Measurements from ENCODE around the gene PDXDC1. TPM values are rescaled to one million over a fixed set of nuclear protein-coding genes. Genes with fewer than 3 reads are reported as not detected.
"Not testable (repeated sequence)": the region's sequence is repeated elsewhere in the genome, so short reads cannot be mapped to it uniquely, and the experiment has no call there.

Gene PDXDC1
- total and polyA plus RNA-seq, 8 donors = 51.5 to 82.8 (median 72.8) TPM

- Histone ChIP-seq H3K27ac (no peak overlapping the region), H3K4me1 (no peaks in the 10 kb centered on the region), H3K4me3 (no peak overlapping the region), H3K36me3 (peaks cover 0 to 54% (median 18%) of the 10 kb centered on the region in 3 donors), H3K9me3 (no peaks in the 10 kb centered on the region), H3K27me3 (no peaks in the 10 kb centered on the region)
- no peak for ATAC-seq
- DNase-seq = no peak
- intact Hi-C loops (cut with DNase I) = no loop called here
- TF ChIP-seq, protein P1, sequence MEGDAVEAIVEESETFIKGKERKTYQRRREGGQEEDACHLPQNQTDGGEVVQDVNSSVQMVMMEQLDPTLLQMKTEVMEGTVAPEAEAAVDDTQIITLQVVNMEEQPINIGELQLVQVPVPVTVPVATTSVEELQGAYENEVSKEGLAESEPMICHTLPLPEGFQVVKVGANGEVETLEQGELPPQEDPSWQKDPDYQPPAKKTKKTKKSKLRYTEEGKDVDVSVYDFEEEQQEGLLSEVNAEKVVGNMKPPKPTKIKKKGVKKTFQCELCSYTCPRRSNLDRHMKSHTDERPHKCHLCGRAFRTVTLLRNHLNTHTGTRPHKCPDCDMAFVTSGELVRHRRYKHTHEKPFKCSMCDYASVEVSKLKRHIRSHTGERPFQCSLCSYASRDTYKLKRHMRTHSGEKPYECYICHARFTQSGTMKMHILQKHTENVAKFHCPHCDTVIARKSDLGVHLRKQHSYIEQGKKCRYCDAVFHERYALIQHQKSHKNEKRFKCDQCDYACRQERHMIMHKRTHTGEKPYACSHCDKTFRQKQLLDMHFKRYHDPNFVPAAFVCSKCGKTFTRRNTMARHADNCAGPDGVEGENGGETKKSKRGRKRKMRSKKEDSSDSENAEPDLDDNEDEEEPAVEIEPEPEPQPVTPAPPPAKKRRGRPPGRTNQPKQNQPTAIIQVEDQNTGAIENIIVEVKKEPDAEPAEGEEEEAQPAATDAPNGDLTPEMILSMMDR (IDR thresholded peaks at IDR 0.05) = no peak
- FAIRE-seq = no peak
- 80 to 84% methylated on average over 6 of the region's 6 CpGs for whole genome bisulfite sequencing, 2 donors
Measured at GRCh38 chr16:15073101-15073500, 98.3 kb downstream of the PDXDC1 start.

DNA sequence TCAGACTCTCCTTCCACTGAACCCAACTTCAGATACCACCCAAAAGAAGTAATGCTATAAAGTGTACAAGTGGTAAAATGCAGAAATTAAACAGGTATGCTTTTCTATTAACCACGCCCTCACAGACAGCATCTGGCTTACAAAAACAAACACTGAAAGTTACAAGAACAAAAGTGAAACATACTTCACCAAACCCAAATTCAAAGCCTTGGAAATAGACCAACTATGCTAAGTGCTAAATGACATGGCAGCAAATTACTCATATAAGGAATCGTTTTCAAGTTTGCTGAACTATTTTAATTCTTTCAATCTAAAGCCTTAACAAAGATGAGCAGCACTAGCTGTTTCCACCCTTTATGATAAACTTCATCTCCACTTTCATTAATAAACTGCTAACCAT, 101.3 kb downstream of the PDXDC1 start:
- intact Hi-C loops (cut with DNase I); DNase-seq; H3K4me3 ChIP-seq; H3K27ac ChIP-seq; H3K9me3 ChIP-seq; H3K4me1 ChIP-seq; FAIRE-seq; H3K27me3 ChIP-seq; ATAC-seq: not testable (repeated sequence)
- H3K36me3 ChIP-seq = peaks cover 0 to 39% (median 18%) of the 10 kb centered on the region in 3 donors
- 70 to 78% methylated on average over 2 of the region's 2 CpGs for WGBS, 2 donors

GRCh38 chr16:15080883-15081282, 106.1 kb downstream of the PDXDC1 start:
- H3K27me3 ChIP-seq; FAIRE-seq; H3K4me1 ChIP-seq; H3K9me3 ChIP-seq; intact Hi-C loops (cut with DNase I); H3K27ac ChIP-seq; ATAC-seq; DNase-seq; H3K4me3 ChIP-seq: not testable (repeated sequence)
- peaks cover 0 to 38% (median 9%) of the 10 kb centered on the region in 3 donors for H3K36me3 ChIP-seq
- 89 to 97% methylated on average over 1 of the region's 1 CpG for WGBS, 2 donors

DNA sequence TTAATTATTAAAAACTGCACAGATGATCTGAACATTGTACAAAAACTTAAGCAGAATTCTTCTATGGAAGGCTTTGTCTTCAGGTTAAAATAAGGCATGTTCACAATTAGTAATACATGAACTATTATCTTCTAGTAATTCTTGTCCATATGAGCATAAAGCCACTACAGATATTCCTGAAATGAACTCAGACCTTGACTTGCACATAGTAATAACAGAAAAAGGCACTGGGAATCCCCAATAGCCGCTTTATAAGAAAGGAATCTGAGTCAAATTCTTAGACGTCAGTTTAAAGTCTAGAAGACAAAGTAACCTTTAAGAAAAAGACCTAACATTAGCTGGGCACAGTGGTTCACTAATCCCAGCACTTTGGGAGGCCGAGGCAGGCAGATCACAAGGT, 108.0 kb downstream of the PDXDC1 start:
- 85 to 86% methylated on average over 3 of the region's 3 CpGs for WGBS, 2 donors
- FAIRE-seq; DNase-seq; H3K9me3 ChIP-seq; intact Hi-C loops (cut with DNase I); H3K4me3 ChIP-seq; H3K27me3 ChIP-seq; ATAC-seq; H3K4me1 ChIP-seq; H3K27ac ChIP-seq: not testable (repeated sequence)
- peaks cover 0 to 30% (median 5%) of the 10 kb centered on the region in 3 donors for H3K36me3 ChIP-seq

- H3K36me3 ChIP-seq; intact Hi-C loops (cut with DNase I): not testable (repeated sequence)
- WGBS, 2 donors = 62 to 66% methylated on average over 1 of the region's 1 CpG
Measured at GRCh38 chr16:15090663-15091269, 115.9 kb downstream of the PDXDC1 start.

DNA sequence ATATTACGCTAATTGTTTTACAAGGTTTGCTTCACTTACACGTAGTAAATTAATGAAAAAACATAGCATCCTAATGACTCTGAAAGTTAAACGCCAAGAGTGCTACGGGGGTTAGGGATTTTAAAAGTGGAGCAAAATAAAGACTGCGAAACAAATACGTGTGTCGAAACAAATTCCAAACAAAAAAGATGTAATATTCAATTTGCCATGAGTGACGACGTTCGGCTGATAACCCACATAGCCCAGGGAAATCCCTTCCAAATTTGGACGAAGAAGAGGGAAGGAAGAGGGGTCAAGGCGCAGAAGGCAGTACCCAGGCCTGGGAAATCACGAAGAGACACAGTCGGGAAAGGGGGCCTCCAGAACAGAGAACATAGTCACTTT, 118.7 kb downstream of the PDXDC1 start:
- DNase-seq; H3K27me3 ChIP-seq; FAIRE-seq; H3K9me3 ChIP-seq; ATAC-seq; H3K4me1 ChIP-seq; H3K36me3 ChIP-seq; intact Hi-C loops (cut with DNase I): not testable (repeated sequence)
- 6 to 8% methylated on average over 10 to 14 of the region's 14 CpGs for WGBS, 2 donors
- Histone ChIP-seq H3K4me3 (peak overlapping the region; percentile 24 to 59 (median 52)), H3K27ac (peak overlapping the region in 2 of 4 donors; percentile 59 to 64)

More at GRCh38 chr16:15090663-15091269, 115.9 kb downstream of the PDXDC1 start:
- H3K9me3 ChIP-seq, H3K4me3 ChIP-seq, FAIRE-seq, ATAC-seq, H3K27me3 ChIP-seq, DNase-seq, H3K27ac ChIP-seq, H3K4me1 ChIP-seq: not testable (repeated sequence)

DNA sequence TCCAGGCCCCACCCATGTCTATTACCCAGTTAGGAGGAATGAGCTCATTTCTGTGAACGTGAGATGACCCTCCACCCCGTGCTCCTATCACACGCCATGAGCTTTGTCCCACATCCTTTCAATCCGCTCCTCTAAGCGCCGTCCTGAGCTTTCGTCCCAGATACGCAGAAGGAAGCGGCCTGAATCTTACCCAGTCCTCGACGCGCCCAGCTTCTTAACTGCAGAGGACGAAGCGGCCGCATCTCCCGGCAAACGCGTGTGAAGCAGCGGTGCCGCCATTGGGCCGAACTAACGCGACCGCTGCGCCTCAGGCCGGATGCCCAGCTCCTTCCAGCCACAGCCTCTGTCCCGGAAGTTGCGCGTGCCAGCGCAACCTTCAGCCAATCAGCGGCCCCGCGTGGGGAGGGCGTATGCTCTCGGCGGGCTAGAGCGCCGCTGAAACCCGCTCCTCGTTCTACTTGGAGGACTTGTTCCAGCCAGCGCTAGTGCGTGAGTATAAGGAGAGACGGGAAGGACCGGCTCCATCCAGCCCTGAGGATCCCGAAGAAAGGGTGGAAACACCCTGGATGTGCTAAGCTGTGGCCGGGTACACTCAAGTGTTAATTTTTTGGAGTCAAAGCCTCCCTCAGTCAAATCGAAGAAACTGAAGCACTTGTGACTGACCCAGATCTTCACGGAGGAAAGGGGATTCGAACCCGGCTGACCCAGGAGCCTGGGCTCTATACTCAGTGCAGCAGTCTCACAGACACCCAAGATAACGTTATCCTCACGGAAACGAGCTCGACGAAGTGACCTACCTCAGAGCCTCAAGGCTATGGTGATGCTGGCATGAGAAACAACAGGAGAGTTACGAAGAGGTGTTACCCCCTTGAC, 119.4 kb downstream of the PDXDC1 start, which contains the start of gene RRN3:
RRN3 (minus strand) TSS at position 318 of the 873 bp plus-strand sequence; CDS start at position 279, 39 bp downstream.
- H3K36me3 ChIP-seq; FAIRE-seq; H3K4me1 ChIP-seq; intact Hi-C loops (cut with DNase I); H3K27me3 ChIP-seq; H3K9me3 ChIP-seq: not testable (repeated sequence)
- peak; percentile 90 to 97 (median 94) for DNase-seq
- WGBS, 2 donors = 2 to 3% methylated on average over 51 to 56 of the region's 56 CpGs
- peak within 1 kb of the TSS; percentile 24 to 59 (median 52) for H3K4me3 ChIP-seq
- H3K27ac ChIP-seq = peak within 1 kb of the TSS; percentile 40 to 64 (median 50)
- ATAC-seq = peak; percentile 100

GRCh38 chr16:15096583-15096972, 121.8 kb downstream of the PDXDC1 start:
- FAIRE-seq; intact Hi-C loops (cut with DNase I); ATAC-seq: not testable (repeated sequence)

GRCh38 chr16:15099366-15099909, 124.6 kb downstream of the PDXDC1 start:
- FAIRE-seq; DNase-seq; intact Hi-C loops (cut with DNase I); H3K4me3 ChIP-seq; H3K9me3 ChIP-seq; H3K36me3 ChIP-seq; H3K4me1 ChIP-seq; H3K27ac ChIP-seq; H3K27me3 ChIP-seq: not testable (repeated sequence)
- peak in 1 of 4 donors; percentile 18 for ATAC-seq
- 79 to 93% methylated on average over 2 of the region's 2 CpGs for WGBS, 2 donors

More at GRCh38 chr16:15096583-15096972, 121.8 kb downstream of the PDXDC1 start:
- H3K27ac ChIP-seq, DNase-seq, H3K9me3 ChIP-seq, H3K4me1 ChIP-seq, H3K36me3 ChIP-seq, H3K4me3 ChIP-seq, H3K27me3 ChIP-seq: not testable (repeated sequence)
- WGBS, 2 donors = 84 to 93% methylated on average over 8 to 9 of the region's 9 CpGs

GRCh38 chr16:15100372-15100987, 125.7 kb downstream of the PDXDC1 start:
- ATAC-seq; H3K27me3 ChIP-seq; H3K4me1 ChIP-seq; H3K27ac ChIP-seq; H3K9me3 ChIP-seq; DNase-seq; H3K4me3 ChIP-seq; FAIRE-seq; H3K36me3 ChIP-seq; intact Hi-C loops (cut with DNase I): not testable (repeated sequence)
- WGBS, 2 donors = 66 to 77% methylated on average over 5 of the region's 5 CpGs
